NCI-H1105 treated with DMSO at 0.1 percent for 48 hours (cell line): ENCODE results near the gene RITA1.

ENCODE experiments used
- DNase-seq: peaks from one replicate; lab custom pipeline; 2025; lab: John Stamatoyannopoulos, UW

RITA1 gene

DNA sequence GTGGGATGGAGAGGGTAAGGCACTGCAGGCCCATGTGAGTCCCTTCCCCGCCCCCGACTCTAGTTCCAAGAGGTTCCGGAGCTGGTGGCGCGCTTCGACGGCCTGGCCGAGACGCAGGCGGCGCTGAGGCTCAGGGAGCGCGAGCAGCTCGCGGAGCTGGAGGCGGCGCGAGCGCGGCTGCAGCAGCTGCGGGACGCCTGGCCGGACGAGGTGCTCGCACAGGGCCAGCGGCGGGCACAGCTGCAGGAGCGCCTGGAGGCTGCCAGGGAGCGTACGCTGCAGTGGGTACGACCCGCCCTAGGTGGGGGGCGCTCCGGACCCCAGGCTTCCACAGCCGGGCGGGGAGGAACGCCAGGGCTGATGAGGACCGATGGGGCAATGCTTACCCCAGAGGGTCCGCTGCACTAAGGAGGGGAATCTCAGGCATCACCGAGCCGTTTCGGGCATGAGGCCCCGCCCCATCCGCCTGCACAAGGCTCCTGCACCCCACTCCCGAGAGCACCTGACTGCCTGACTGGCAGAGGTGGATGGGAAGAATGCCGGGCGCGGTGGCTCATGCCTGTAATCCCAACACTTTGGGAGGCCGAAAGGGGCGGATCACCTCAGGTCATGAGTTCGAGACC is 31.1 kb upstream of the RITA1 start:
- peak; percentile 48 for DNase-seq

DNA sequence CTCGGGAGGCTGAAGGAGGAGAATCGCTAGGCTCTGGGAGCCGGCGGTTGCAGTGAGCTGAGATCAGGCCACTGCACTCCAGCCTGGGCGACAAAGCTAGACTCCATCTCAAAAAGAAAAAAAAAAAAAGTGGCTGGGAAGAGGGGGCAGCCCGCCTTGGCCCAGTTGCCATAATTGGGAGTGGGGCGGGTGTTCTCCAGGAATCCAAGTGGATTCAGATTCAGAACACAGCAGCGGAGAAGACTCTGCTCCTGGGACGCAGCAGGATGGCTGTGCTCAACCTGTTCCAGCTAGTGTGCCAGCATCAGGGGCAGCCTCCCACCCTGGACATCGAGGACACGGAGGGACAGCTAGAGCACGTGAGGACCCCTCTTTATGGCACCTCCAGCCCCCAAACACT is 30.5 kb upstream of the RITA1 start:
- no peak for DNase-seq

DNA sequence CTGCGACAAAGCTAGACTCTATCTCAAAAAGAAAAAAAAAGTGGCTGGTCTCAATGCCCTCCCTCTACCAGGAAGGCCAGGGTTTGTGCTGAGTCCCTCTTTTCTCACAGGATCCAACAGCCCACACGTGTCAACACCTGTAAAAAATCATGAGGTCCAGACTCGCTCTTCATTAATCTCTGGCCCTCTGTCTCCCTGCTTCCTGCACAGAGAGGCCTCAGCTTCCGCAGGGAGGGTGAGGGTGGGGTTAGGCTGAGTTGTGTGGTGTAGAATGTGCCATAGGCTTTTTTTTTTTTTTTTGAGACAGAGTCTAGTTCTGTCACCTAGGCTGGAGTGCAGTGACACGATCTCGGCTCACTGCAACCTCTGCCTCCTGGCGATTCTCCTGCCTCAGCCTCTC is 29.9 kb upstream of the RITA1 start:
- DNase-seq: no peak

GRCh38 chr12:113157218-113157859 is 28.2 kb upstream of the RITA1 start:
- no peak for DNase-seq

DNA sequence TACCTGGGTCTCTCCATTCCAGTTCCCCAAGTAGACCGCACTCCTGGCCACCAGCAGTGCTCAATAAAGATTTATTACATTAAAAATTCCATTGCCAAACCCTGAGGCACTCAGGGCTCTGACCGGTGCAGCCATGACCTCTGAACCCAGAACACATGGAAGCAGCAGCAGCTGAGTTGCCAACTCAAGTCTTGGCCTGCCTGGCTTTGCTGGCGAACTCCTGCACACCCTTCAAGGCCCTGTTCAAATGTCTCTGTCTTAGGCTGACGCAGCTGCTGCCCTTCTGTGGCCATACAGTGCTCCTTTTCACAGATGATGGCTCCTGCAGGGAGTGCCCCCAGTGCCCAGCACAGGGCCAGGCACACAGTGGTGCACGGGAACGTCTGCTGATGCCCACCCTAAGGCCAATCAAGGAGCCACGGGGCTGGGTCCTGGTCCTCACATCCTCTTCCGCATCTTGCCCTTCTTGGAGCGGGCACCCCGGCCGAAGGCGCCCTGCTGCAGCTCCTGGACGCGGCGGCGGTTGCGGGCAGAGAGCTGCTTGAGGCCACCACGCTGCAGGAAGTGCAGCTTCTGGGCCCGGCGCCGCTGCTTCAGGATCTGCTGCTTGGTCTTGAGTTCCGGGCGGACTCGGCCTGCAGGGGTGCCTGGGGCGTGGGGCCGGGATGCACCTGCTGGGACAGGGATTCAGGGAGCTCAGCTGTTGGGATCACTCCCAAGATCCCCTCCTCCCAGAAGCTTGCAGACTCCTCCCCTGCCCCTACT is 26.9 kb upstream of the RITA1 start:
- no peak for DNase-seq

DNA sequence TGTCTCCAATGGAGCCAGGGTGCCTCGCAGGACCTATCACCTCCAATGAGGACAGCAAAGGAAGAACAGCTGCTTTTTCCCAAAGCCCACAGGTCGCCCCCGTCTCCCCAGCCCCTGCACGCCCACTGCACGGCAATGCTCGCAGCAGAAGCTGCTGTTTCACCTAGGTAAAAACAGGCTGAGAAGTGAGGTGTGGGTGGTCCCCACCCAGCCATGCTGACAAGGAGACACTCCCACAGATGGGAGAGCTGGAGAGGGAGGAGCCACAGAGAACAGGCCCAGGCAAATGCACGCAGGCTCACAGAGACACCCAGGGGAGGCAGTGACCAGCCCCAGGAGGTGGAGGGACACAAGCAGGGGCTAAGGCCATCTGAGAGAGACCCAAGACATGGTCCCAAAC is 25.6 kb upstream of the RITA1 start:
- no peak for DNase-seq

DNA sequence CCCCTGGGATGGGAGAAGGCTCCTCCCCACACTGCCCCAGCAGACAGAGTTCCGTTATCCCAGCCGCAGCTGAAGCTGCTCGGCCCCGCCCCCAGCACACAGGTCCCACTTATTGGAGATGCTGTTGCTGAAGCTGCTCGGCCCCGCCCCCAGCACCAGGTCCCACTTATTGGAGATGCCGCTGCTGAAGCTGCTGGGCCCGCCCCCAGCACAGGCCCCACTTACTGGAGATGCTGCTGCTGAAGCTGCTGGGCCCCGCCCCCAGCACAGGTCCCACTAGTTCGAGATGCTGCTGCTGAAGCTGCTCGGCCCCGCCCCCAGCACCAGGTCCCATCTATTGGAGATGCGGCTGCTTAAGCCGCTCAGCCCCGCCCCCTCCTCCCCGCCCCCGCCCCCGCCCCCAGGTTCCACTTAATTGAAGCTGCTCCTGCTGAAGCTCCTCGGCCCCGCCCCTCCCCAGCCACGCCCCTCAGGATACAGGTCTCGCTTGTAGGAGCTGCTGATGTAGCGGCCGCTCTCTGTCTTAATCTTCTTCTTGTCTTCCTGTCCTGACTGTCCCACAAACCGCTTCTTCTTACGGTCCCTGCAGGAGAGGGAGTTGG is 24.0 kb upstream of the RITA1 start:
- DNase-seq: peak; percentile 12

DNA sequence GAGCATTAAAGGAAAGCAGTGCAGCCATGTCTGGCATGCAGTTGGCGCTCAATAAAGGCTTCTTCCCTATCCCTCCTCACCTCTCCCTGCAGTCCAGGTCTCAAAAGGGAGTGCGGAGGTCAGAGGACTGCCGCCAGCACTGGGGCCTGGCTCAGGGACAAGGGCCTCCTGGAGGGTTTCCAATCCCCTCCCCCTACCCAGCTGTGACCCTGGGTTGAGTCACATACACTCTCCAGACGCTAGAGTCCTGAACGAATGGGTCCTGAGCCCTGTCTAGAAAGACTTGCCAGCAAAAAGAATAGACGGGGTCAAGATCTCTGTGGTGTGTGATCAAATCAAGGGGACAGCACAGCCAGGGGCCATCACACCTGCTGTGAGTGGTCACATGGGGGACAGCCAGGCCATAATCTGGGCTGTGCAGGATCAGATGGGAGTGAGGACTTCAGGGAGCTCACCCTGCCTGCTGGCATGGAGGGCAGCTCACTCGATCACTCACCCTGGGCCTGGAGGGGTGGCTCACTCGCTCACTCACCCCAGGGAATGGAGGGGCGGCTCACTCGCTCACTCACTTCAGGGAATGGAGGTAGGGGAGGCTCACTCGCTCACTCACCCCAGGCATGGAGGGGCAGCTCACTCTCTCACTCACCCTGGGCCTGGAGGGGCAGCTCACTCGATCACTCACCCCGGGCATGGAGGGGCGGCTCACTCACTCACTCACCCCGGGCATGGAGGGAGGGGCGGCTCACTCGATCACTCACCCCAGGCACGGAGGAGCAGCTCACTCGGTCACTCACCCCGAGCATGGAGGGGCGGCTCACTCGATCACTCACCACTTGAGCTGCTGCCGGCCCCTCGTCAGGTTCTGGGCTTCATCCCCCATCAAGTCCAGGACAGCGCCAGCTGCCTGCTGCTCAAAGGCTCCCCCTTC is 23.2 kb upstream of the RITA1 start:
- no peak for DNase-seq

GRCh38 chr12:113163030-113163360 is 22.5 kb upstream of the RITA1 start:
- DNase-seq: no peak

DNA sequence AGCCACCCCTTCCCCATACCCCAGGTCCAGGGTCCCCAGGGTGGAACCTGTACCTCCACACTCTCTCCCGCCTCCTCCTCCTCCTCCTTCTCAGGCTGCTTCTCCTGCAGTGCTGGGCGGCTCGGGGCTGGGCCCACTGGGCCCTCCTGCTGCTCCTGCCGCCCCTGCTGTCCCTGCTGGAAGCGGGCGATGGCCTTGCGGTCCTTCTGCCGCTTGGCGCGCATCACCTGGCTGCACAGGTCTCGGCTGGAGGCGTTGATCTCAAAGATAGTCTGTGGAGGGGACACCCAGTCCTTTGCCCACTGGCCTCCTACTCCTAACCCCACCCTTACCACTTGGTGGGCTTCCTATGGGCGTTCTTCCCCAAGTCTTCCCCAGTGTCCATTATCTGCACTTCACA is 21.5 kb upstream of the RITA1 start:
- DNase-seq: no peak

GRCh38 chr12:113165521-113166450 is 19.7 kb upstream of the RITA1 start:
- DNase-seq: no peak

DNA sequence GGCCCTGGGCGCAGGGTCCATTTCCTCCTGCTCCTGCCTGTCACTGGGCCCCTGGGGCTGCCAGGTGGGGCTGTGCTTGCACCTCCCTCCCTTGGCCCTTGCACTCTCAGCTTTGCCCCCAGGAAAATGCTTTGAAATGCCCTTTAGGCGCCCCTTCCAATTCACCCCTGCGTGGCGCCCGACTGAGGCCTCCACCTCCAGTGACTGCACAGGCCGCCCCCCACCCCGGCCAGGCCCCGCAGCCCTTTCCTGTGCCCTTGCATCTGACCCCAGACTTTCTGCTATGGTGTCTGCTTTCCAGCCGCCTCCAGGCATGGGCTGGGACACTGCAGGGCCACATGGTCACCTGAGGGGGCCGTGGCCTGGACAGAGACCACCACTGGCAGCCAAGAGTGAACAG is 17.7 kb upstream of the RITA1 start:
- no peak for DNase-seq

DNA sequence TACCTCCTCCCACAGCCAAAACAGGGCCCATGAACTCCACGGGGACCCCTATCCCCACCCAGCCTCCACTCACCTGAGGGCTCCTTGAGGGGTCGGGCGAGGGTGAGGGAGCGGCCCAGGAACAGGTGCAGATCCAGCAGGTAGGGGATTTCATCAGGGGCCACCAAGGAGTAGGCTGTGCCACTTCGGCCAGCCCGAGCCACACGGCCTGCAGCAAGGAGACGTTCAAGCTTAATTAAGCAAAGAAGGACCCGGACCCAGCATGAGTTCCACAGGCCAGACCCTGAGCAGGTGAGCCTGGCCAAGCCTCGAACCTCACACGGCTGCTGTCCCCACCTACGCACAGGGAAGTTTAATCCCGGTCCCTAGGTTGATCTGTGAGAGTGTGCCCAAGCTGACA is 15.8 kb upstream of the RITA1 start:
- no peak for DNase-seq

GRCh38 chr12:113170457-113170856 is 15.1 kb upstream of the RITA1 start:
- no peak for DNase-seq

- no peak for DNase-seq
Observed at GRCh38 chr12:113170926-113171325, 14.6 kb upstream of the RITA1 start.

GRCh38 chr12:113171543-113171942 is 14.0 kb upstream of the RITA1 start:
- no peak for DNase-seq

DNA sequence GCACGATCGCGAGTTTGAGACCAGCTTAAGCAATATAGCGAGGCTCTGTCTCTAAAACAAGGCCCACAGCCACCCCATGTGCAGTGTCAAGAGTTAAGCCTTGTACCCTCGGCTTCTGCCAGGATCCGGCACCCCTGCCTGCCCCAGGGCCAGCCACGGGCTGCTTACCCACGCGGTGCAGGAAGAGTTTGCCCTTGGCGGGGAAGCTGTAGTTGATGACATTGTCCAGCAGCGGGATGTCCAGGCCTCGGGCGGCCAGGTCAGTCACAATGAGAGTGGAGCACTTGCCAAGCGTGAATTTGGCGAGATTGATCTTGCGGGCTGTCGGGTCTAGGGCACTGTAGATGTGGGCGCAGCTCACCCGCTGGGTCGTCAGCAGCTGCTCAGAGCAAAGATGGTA is 13.3 kb upstream of the RITA1 start:
- no peak for DNase-seq

DNA sequence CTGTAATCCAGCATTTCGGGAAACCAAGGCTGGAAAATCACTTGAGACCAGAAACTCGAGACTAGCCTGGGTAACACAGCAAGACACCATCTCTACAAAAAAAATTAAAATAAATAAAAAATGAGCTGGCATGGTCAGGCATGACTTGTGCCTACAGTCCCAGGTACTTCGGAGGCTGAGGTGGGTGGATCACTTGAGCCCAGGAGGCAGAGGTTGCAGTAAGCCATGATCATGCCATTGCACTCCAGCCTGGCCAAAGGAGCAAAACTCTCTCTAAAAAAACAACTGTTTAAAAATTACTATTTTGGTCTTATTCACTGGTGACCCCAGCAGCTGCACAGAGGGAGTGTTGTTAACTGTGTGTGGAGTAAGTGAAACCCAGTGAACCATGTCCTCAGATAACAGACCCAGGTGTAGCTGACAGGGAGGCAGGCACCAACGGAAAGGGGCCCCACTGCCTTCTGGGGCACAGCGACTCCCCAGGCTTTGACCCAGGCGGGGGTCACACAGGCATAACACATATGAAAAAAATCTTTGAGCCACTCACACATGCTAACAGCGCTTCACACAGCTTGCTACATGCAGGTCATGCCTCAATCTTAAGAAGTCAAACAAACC is 12.3 kb upstream of the RITA1 start:
- no peak for DNase-seq

GRCh38 chr12:113174461-113175384 is 10.8 kb upstream of the RITA1 start:
- DNase-seq: peak; percentile 27
